Liver (tissue), 9 donors: ENCODE results near the gene SSC4D. TPM values are rescaled to one million over a fixed set of nuclear protein-coding genes. Genes with fewer than 3 reads are reported as not detected.

ENCODE experiments used
- DNase-seq: peaks from one replicate; pipeline ENCODE4 v3.0.0-alpha.2; 2017; ENCODE audit warnings: low spot score
- H3K27ac ChIP-seq, 2 donors: one replicate each; pipeline ENCODE4 v1.7.0; 2013; ENCODE audit warnings: inconsistent platforms in 2 of 2, low read length in 2 of 2, control low read depth in 1 of 2, low read depth in 1 of 2, mild to moderate bottlenecking in 1 of 2
- H3K27me3 ChIP-seq, 4 donors: one replicate each; pipeline versions ENCODE4 v1.6.1 to v1.7.0; 2013; ENCODE audit warnings: low read length in 3 of 4, inconsistent platforms in 1 of 4, mild to moderate bottlenecking in 1 of 4, moderate library complexity in 1 of 4; ENCODE audit not compliant: control insufficient read depth in 4 of 4, insufficient read depth in 4 of 4
- H3K36me3 ChIP-seq, 4 donors: one replicate each; pipeline versions ENCODE4 v1.6.1 to v1.7.0; 2013; ENCODE audit warnings: low read length in 3 of 4, mild to moderate bottlenecking in 3 of 4, low read depth in 1 of 4, moderate library complexity in 1 of 4; ENCODE audit not compliant: control insufficient read depth in 4 of 4, insufficient read depth in 3 of 4
- H3K4me1 ChIP-seq, 4 donors: one replicate each; pipeline versions ENCODE4 v1.6.1 to v1.7.0; 2013; ENCODE audit warnings: low read length in 3 of 4, mild to moderate bottlenecking in 3 of 4, moderate library complexity in 1 of 4; ENCODE audit not compliant: control insufficient read depth in 4 of 4, insufficient read depth in 4 of 4
- H3K4me3 ChIP-seq, 3 donors: one replicate each; pipeline versions ENCODE4 v1.6.1 to v1.7.0; 2013; ENCODE audit warnings: low read length in 3 of 3, control low read depth in 1 of 3, low read depth in 1 of 3, mild to moderate bottlenecking in 1 of 3
- H3K9ac ChIP-seq, 2 donors: one replicate each; pipeline ENCODE4 v1.7.0; 2013; ENCODE audit warnings: low read length in 2 of 2, mild to moderate bottlenecking in 2 of 2, moderate library complexity in 2 of 2, control low read depth in 1 of 2, low read depth in 1 of 2
- H3K9me3 ChIP-seq, 4 donors: one replicate each; pipeline versions ENCODE4 v1.6.1 to v1.7.0; 2013; ENCODE audit warnings: low read length in 3 of 4; ENCODE audit not compliant: control insufficient read depth in 4 of 4
- ATF3 ChIP-seq: IDR thresholded peaks from 2 replicates; pipeline ENCODE4 v1.6.1; 2016; ENCODE audit warnings: antibody characterized with exemption
- CTCF ChIP-seq: fragments of 150-350 bp; IDR thresholded peaks from 2 replicates; pipeline ENCODE4 v1.5.1; 2017; ENCODE audit warnings: improper control_type of control experiment, low read depth, low read length; ENCODE audit not compliant: missing input control
- EGR1 ChIP-seq, 2 donors: IDR thresholded peaks; 2 replicates each; pipeline ENCODE4 v1.6.1; 2016 to 2018; ENCODE audit warnings: antibody characterized with exemption in 2 of 2, low read depth in 2 of 2
- FOXA1 ChIP-seq: IDR thresholded peaks from 2 replicates; pipeline ENCODE4 v1.6.1; 2016; ENCODE audit warnings: antibody characterized with exemption
- FOXA2 ChIP-seq: IDR thresholded peaks from 2 replicates; pipeline ENCODE4 v1.6.1; 2016; ENCODE audit warnings: antibody characterized with exemption
- GABPA ChIP-seq, 2 donors: IDR thresholded peaks in 1 of 2; conservative IDR thresholded peaks in 1 of 2; 2 replicates each; pipeline ENCODE4 v1.6.1; 2016; ENCODE audit warnings: antibody characterized with exemption in 2 of 2, mild to moderate bottlenecking in 1 of 2, moderate library complexity in 1 of 2
- HNF4A ChIP-seq, 2 donors: conservative IDR thresholded peaks; 2 replicates each; pipeline ENCODE4 v1.6.1; 2016; ENCODE audit warnings: antibody characterized with exemption in 2 of 2, mild to moderate bottlenecking in 2 of 2
- HNF4G ChIP-seq: IDR thresholded peaks from 2 replicates; pipeline ENCODE4 v1.6.1; 2016; ENCODE audit warnings: antibody characterized with exemption
- JUND ChIP-seq, 2 donors: IDR thresholded peaks; 2 replicates each; pipeline ENCODE4 v1.6.1; 2016; ENCODE audit warnings: antibody characterized with exemption in 2 of 2
- MAX ChIP-seq: IDR thresholded peaks from 2 replicates; pipeline ENCODE4 v1.6.1; 2016; ENCODE audit warnings: antibody characterized with exemption
- NR2F2 ChIP-seq: IDR thresholded peaks from 2 replicates; pipeline ENCODE4 v1.6.1; 2016; ENCODE audit warnings: antibody characterized with exemption
- RAD21 ChIP-seq, 2 donors: IDR thresholded peaks; 2 replicates each; pipeline ENCODE4 v1.6.1; 2016; ENCODE audit warnings: antibody characterized with exemption in 2 of 2, mild to moderate bottlenecking in 2 of 2
- REST ChIP-seq: IDR thresholded peaks from 2 replicates; pipeline ENCODE4 v1.6.1; 2016; ENCODE audit warnings: antibody characterized with exemption, mild to moderate bottlenecking
- RXRA ChIP-seq, 2 donors: IDR thresholded peaks; 2 replicates each; pipeline ENCODE4 v1.6.1; 2017 to 2018; ENCODE audit warnings: antibody characterized with exemption in 2 of 2, mild to moderate bottlenecking in 1 of 2
- SP1 ChIP-seq: IDR thresholded peaks from 2 replicates; pipeline ENCODE4 v1.6.1; 2018; ENCODE audit warnings: antibody characterized with exemption, mild to moderate bottlenecking
- ZBTB33 ChIP-seq: IDR thresholded peaks from 2 replicates; pipeline ENCODE4 v1.6.1; 2016; ENCODE audit warnings: antibody characterized with exemption
- WGBS: extraction: QIAGEN DNeasy Blood & Tissue Kit; methylation state at CpG from one replicate; pipeline ENCODE4 v1.1.7; 2013; 5-methylcytosine and 5-hydroxymethylcytosine counted together
- polyA plus RNA-seq, 2 donors: library from polyadenylated mRNA; stranded (reverse) in 1 of 2; unstranded in 1 of 2; fragments of 200-250 nt in 1 of 2; fragments of >200 nt in 1 of 2; fragmentation: Nextera tagmentation in 1 of 2; extraction: Ambion mirVana in 1 of 2; gene quantifications; one replicate each; pipeline versions ENCODE4 v1.2.1 to v1.2.3, GENCODE V29; 2013 to 2015
- total RNA-seq, 2 donors: library from RNA; depleted of rRNA; stranded (reverse); fragments of >200 nt; gene quantifications; one replicate each; pipeline ENCODE4 v1.2.3, GENCODE V29; 2014
- donor health status: healthy.
- donor health status: healthy.
- donor health status: healthy.
- donor health status: healthy.
- donor health status: healthy.

Gene SSC4D
- total and polyA plus RNA-seq, 4 donors: 1.2 to 2.3 (median 1.5) TPM

GRCh38 chr7:76375251-76375650 lies 34.2 kb downstream of the SSC4D start:
- no peak for DNase-seq
- Histone ChIP-seq H3K27me3 (no peaks in the 10 kb centered on the region), H3K9me3 (no peaks in the 10 kb centered on the region), H3K9ac (no peak overlapping the region), H3K4me3 (no peak overlapping the region), H3K36me3 (no peaks in the 10 kb centered on the region), H3K27ac (no peak overlapping the region), H3K4me1 (peaks cover 0 to 8% (median under 1%) of the 10 kb centered on the region in 4 donors)
- WGBS: 94% methylated on average over 9 of the region's 9 CpGs
- no peak for TF ChIP-seq FOXA2
- no peak for TF ChIP-seq ATF3
- no peak for TF ChIP-seq GABPA (IDR thresholded peaks at IDR 0.05 in 1 of 2, conservative IDR thresholded peaks at IDR 0.05 in 1 of 2)
- no peak for TF ChIP-seq SP1
- no peak for TF ChIP-seq HNF4G
- TF ChIP-seq NR2F2: no peak
- TF ChIP-seq CTCF: no peak
- no peak for TF ChIP-seq EGR1 (IDR thresholded peaks at IDR 0.05; ENCODE audit: low read depth in 2 of 2)
- no peak for TF ChIP-seq MAX

GRCh38 chr7:76372984-76373833 lies 36.3 kb downstream of the SSC4D start:
- Histone ChIP-seq H3K4me1 (peaks cover 0 to 4% (median 0%) of the 10 kb centered on the region in 4 donors), H3K27me3 (no peaks in the 10 kb centered on the region), H3K9me3 (no peaks in the 10 kb centered on the region), H3K27ac (no peak overlapping the region), H3K4me3 (no peak overlapping the region), H3K9ac (no peak overlapping the region), H3K36me3 (no peaks in the 10 kb centered on the region)
- TF ChIP-seq JUND (IDR thresholded peaks at IDR 0.05) (no peak), FOXA1 (no peak), RXRA (IDR thresholded peaks at IDR 0.05) (no peak), NR2F2 (no peak), REST (no peak), HNF4A (conservative IDR thresholded peaks at IDR 0.05) (no peak), MAX (no peak), RAD21 (IDR thresholded peaks at IDR 0.05) (no peak), ATF3 (no peak), GABPA (IDR thresholded peaks at IDR 0.05 in 1 of 2, conservative IDR thresholded peaks at IDR 0.05 in 1 of 2) (no peak), HNF4G (no peak), CTCF (no peak), ZBTB33 (no peak), SP1 (no peak), EGR1 (IDR thresholded peaks at IDR 0.05; ENCODE audit: low read depth in 2 of 2) (no peak)
- WGBS: 84% methylated on average over 9 of the region's 9 CpGs
- DNase-seq: no peak
